Measurements from ENCODE around the gene RFX8.
"Not testable (repeated sequence)": the region's sequence is repeated elsewhere in the genome, so short reads cannot be mapped to it uniquely, and the experiment has no call there.

Gene RFX8

GRCh38 chr2:101486994-101487393 lies 12.1 kb upstream of the RFX8 start:
- no peak for DNase-seq (ENCODE audit: low read depth in 2 of 3, low spot score in 2 of 3)

- no peak for DNase-seq (ENCODE audit: low read depth in 2 of 3, low spot score in 2 of 3)
Measured at GRCh38 chr2:101486258-101486701, 11.4 kb upstream of the RFX8 start.

GRCh38 chr2:101485856-101486255 lies 10.9 kb upstream of the RFX8 start:
- DNase-seq (ENCODE audit: low read depth in 2 of 3, low spot score in 2 of 3) = no peak

- DNase-seq (ENCODE audit: low read depth in 2 of 3, low spot score in 2 of 3) = no peak
Measured at GRCh38 chr2:101480764-101481163, 5.9 kb upstream of the RFX8 start.

GRCh38 chr2:101479810-101480209 lies 4.9 kb upstream of the RFX8 start:
- no peak for DNase-seq (ENCODE audit: low read depth in 2 of 3, low spot score in 2 of 3)

GRCh38 chr2:101479328-101479727 lies 4.4 kb upstream of the RFX8 start:
- DNase-seq (ENCODE audit: low read depth in 2 of 3, low spot score in 2 of 3) = no peak

- no peak for DNase-seq (ENCODE audit: low read depth in 2 of 3, low spot score in 2 of 3)
Measured at GRCh38 chr2:101478181-101479001, 3.5 kb upstream of the RFX8 start.

- no peak for DNase-seq (ENCODE audit: low read depth in 2 of 3, low spot score in 2 of 3)
Measured at GRCh38 chr2:101477556-101477955, 2.6 kb upstream of the RFX8 start.

- no peak for DNase-seq (ENCODE audit: low read depth in 2 of 3, low spot score in 2 of 3)
Measured at GRCh38 chr2:101476605-101477208, 1.8 kb upstream of the RFX8 start.

GRCh38 chr2:101473911-101474701 lies 806 bp downstream of the RFX8 start:
- peak; percentile 4 to 18 (median 16) for DNase-seq (ENCODE audit: low read depth in 2 of 3, low spot score in 2 of 3)

GRCh38 chr2:101473591-101473910 lies 1.4 kb downstream of the RFX8 start:
- no peak for DNase-seq (ENCODE audit: low read depth in 2 of 3, low spot score in 2 of 3)

GRCh38 chr2:101469863-101470262 lies 5.0 kb downstream of the RFX8 start:
- no peak for DNase-seq (ENCODE audit: low read depth in 2 of 3, low spot score in 2 of 3)

- no peak for DNase-seq (ENCODE audit: low read depth in 2 of 3, low spot score in 2 of 3)
Measured at GRCh38 chr2:101467306-101467705, 7.6 kb downstream of the RFX8 start.

- no peak for DNase-seq (ENCODE audit: low read depth in 2 of 3, low spot score in 2 of 3)
Measured at GRCh38 chr2:101466426-101466825, 8.5 kb downstream of the RFX8 start.

- DNase-seq (ENCODE audit: low read depth in 2 of 3, low spot score in 2 of 3) = no peak
Measured at GRCh38 chr2:101464841-101465240, 10.1 kb downstream of the RFX8 start.

- no peak for DNase-seq (ENCODE audit: low read depth in 2 of 3, low spot score in 2 of 3)
Measured at GRCh38 chr2:101463911-101464641, 10.8 kb downstream of the RFX8 start.

- DNase-seq (ENCODE audit: low read depth in 2 of 3, low spot score in 2 of 3) = no peak
Measured at GRCh38 chr2:101463421-101463820, 11.5 kb downstream of the RFX8 start.

- no peak for DNase-seq (ENCODE audit: low read depth in 2 of 3, low spot score in 2 of 3)
Measured at GRCh38 chr2:101461381-101461780, 13.5 kb downstream of the RFX8 start.

- DNase-seq (ENCODE audit: low read depth in 2 of 3, low spot score in 2 of 3) = not testable (repeated sequence)
Measured at GRCh38 chr2:101454408-101454807, 20.5 kb downstream of the RFX8 start.

GRCh38 chr2:101450965-101451364 lies 23.9 kb downstream of the RFX8 start:
- no peak for DNase-seq (ENCODE audit: low read depth in 2 of 3, low spot score in 2 of 3)

GRCh38 chr2:101446869-101447268 lies 28.0 kb downstream of the RFX8 start:
- no peak for DNase-seq (ENCODE audit: low read depth in 2 of 3, low spot score in 2 of 3)
